Endothelial cell of umbilical vein (primary cell): ENCODE data around the gene NEDD4. TPM values are rescaled to one million over a fixed set of nuclear protein-coding genes. Genes with fewer than 3 reads are reported as not detected.

ENCODE experiments used
- BruUV-seq: library from RNA; stranded (reverse); fragments of 400-500 nt; replicated peaks from 2 replicates; lab custom pipeline; 2021; lab: Mats Ljungman, UMichigan
- CTCF ChIA-PET: fragments of 300-600, 350-600 bp; sonication (Branson Sonifier 250); formaldehyde crosslinking; loops from one replicate; lab custom pipeline; 2021; ENCODE audit warnings: antibody characterized with exemption, inconsistent platforms; lab: Charles Lee
- POLR2A ChIA-PET: fragments of 300-600, 350-600 bp; sonication (Branson Sonifier 250); formaldehyde crosslinking; loops from one replicate; lab custom pipeline; 2021; ENCODE audit warnings: antibody characterized with exemption, inconsistent platforms; lab: Charles Lee
- DNase-seq: peaks from one replicate; pipeline ENCODE4 v3.0.0-alpha.2; 2011; ENCODE audit warnings: low read depth, low spot score
- FAIRE-seq: peaks from 2 replicates; lab custom pipeline; 2011; peaks lifted over from hg19 to GRCh38; lab: Jason Lieb, UNC
- H2AFZ ChIP-seq: 2 replicates; pipeline ENCODE4 v1.6.0; 2012; ENCODE audit warnings: low read depth, low read length, control low read depth, inconsistent platforms
- H3K27ac ChIP-seq: 2 replicates; pipeline ENCODE4 v1.5.1; 2011; ENCODE audit warnings: low read depth, mild to moderate bottlenecking, control low read depth, low read length, moderate library complexity; ENCODE audit not compliant: insufficient read depth
- H3K27me3 ChIP-seq, 2 experiments: 2 replicates each; pipeline versions ENCODE4 v1.6.0 to v1.6.1; 2011; ENCODE audit warnings: low read length in 2 of 2, mixed read lengths in 1 of 2; ENCODE audit not compliant: control insufficient read depth in 2 of 2, insufficient read depth in 2 of 2
- H3K36me3 ChIP-seq, 2 experiments: 2 replicates in 1 of 2; 3 replicates in 1 of 2; pipeline ENCODE4 v1.5.1; 2011; ENCODE audit warnings: low read length in 2 of 2, mild to moderate bottlenecking in 1 of 2, moderate library complexity in 1 of 2; ENCODE audit not compliant: control insufficient read depth in 2 of 2, insufficient read depth in 2 of 2; ENCODE audit errors: extremely low read depth in 1 of 2
- H3K4me1 ChIP-seq: 3 replicates; pipeline ENCODE4 v1.5.1; 2011; ENCODE audit warnings: mild to moderate bottlenecking, low read length; ENCODE audit not compliant: control insufficient read depth, insufficient read depth; ENCODE audit errors: extremely low read depth
- H3K4me2 ChIP-seq: 2 replicates; pipeline ENCODE4 v1.6.1; 2011; ENCODE audit warnings: low read length, control low read depth, mixed read lengths; ENCODE audit not compliant: insufficient read depth
- H3K4me3 ChIP-seq, 3 experiments: fragments of 200-600 bp in 1 of 3; sonication (generic), shearing (Covaris generic) in 1 of 3; replicated peaks in 1 of 3; 2 replicates each; pipeline ENCODE4 v1.5.1; 2011 to 2016; ENCODE audit warnings: control low read depth in 3 of 3, low read length in 3 of 3, mild to moderate bottlenecking in 2 of 3, inconsistent platforms in 1 of 3, low read depth in 1 of 3, moderate library complexity in 1 of 3; ENCODE audit not compliant: insufficient read depth in 1 of 3
- H3K79me2 ChIP-seq: 2 replicates; pipeline ENCODE4 v1.6.0; 2012; ENCODE audit warnings: low read length, inconsistent platforms; ENCODE audit not compliant: control insufficient read depth, insufficient read depth
- H3K9ac ChIP-seq: replicated peaks from 2 replicates; pipeline ENCODE3; 2011; ENCODE audit warnings: low read length, control low read depth; ENCODE audit not compliant: insufficient read depth; ENCODE audit errors: extremely low read depth
- H3K9me1 ChIP-seq: replicated peaks from 3 replicates; pipeline ENCODE4 v1.6.0; 2011; ENCODE audit warnings: mild to moderate bottlenecking, low read length; ENCODE audit not compliant: control insufficient read depth, insufficient read depth; ENCODE audit errors: extremely low read depth
- H3K9me3 ChIP-seq: replicated peaks from 2 replicates; pipeline ENCODE4 v1.5.1; 2012; ENCODE audit warnings: low read length, inconsistent platforms; ENCODE audit not compliant: control insufficient read depth, insufficient read depth
- H4K20me1 ChIP-seq: replicated peaks from 2 replicates; pipeline ENCODE3; 2011; ENCODE audit warnings: mild to moderate bottlenecking, low read length; ENCODE audit not compliant: control insufficient read depth, insufficient read depth; ENCODE audit errors: extremely low read depth
- EZH2 ChIP-seq: IDR thresholded peaks from 2 replicates; pipeline ENCODE4 v1.6.1; 2012; ENCODE audit warnings: borderline replicate concordance, low read depth, mild to moderate bottlenecking, moderate library complexity, low read length, inconsistent platforms; ENCODE audit not compliant: severe bottlenecking
- FOS ChIP-seq: IDR thresholded peaks from 2 replicates; pipeline ENCODE4 v1.6.1; 2011; ENCODE audit warnings: mild to moderate bottlenecking, low read length, moderate library complexity, borderline replicate concordance; ENCODE audit not compliant: insufficient read depth
- GATA2 ChIP-seq: IDR thresholded peaks from 2 replicates; pipeline ENCODE4 v1.7.0; 2011; ENCODE audit warnings: low read depth, mild to moderate bottlenecking, moderate library complexity, mixed read lengths, low read length; ENCODE audit not compliant: insufficient read length, insufficient read depth
- JUN ChIP-seq: IDR thresholded peaks from 2 replicates; pipeline ENCODE4 v1.6.1; 2011; ENCODE audit warnings: borderline replicate concordance, low read depth; ENCODE audit not compliant: insufficient read length, insufficient read depth
- MYC ChIP-seq: IDR thresholded peaks from one replicate; pipeline ENCODE4 v1.6.1; 2011; ENCODE audit warnings: mild to moderate bottlenecking, low read depth, low read length
- POLR2A ChIP-seq: IDR thresholded peaks from 2 replicates; pipeline ENCODE4 v1.6.1; 2012; ENCODE audit warnings: low read depth, mild to moderate bottlenecking, control low read depth, low read length
- POLR2AphosphoS5 ChIP-seq: IDR thresholded peaks from 2 replicates; pipeline ENCODE4 v1.6.1; 2012; ENCODE audit warnings: low read depth, mild to moderate bottlenecking, control low read depth, low read length, moderate library complexity; ENCODE audit not compliant: insufficient read depth
- dilution Hi-C: fragments of 300-500 bp; cut with MboI; formaldehyde crosslinking; loops from one replicate; pipeline ENCODE4 v1.15.0; 2019; ENCODE audit warnings: low sequenced_read_pairs; ENCODE audit not compliant: extremely low pct_ligation_motif_present
- intact Hi-C: fragments of 100-400 bp; cut with micrococcal nuclease; formaldehyde crosslinking; loops from one replicate; pipeline ENCODE4 v1.10.0; 2022
- polyA plus RNA-seq, 4 experiments: library from polyadenylated mRNA; depleted of rRNA in 3 of 4; stranded (reverse) in 3 of 4; unstranded in 1 of 4; fragments of >200 nt; gene quantifications; 2 replicates each; pipeline versions ENCODE4 v1.2.1 to v1.2.3, GENCODE V29; 2011 to 2012; ENCODE audit warnings: missing spikeins in 1 of 4
- total RNA-seq: library from RNA; stranded (reverse); gene quantifications from 2 replicates; pipeline ENCODE4 v1.2.3, GENCODE V29; 2021
- TF ChIP-seq, protein P1 (sequence below), 2 donors: IDR thresholded peaks; 1 replicate in 1 of 2; 2 replicates in 1 of 2; pipeline ENCODE4 v1.5.1; 2011; ENCODE audit warnings: low read length in 2 of 2, mild to moderate bottlenecking in 2 of 2, moderate library complexity in 2 of 2, control low read depth in 1 of 2, inconsistent platforms in 1 of 2, low read depth in 1 of 2; ENCODE audit not compliant: insufficient read depth in 1 of 2; ENCODE audit errors: extremely low read depth in 1 of 2
- TF ChIP-seq, protein P2 (sequence below): IDR thresholded peaks from 2 replicates; pipeline ENCODE4 v1.6.1; 2011; ENCODE audit not compliant: insufficient read depth, insufficient read length

NEDD4 gene
- total and polyA plus RNA-seq, 2 donors (not counting 3 experiments of a cell fraction or from before 2014, with no cell fraction given): 9.2 to 39.0 TPM

DNA sequence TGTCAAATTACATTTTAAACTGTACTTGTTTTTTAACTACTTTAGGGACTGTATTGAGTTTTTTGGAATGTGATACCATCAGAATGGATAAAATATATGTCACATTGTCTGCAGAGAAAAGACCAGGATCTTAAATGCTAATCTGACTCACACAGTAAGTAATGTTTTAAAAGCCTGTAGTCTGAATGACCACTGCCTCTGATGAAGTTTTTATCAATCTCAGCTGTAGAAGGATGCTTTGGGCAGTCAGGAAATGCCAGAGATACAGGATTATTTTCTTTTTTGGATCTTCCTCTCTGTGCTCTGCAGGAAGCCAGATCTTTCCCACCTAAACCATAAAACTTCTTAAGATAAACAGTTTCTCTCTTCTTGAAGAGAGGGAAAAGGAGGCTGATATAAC lies 177.4 kb downstream of the NEDD4 start:
- FAIRE-seq (no peak), DNase-seq (no peak)
- Histone ChIP-seq H4K20me1 (no peaks in the 10 kb centered on the region), H2AFZ (no peak overlapping the region), H3K4me1 (no peaks in the 10 kb centered on the region), H3K4me3 (no peak overlapping the region), H3K79me2 (no peaks in the 10 kb centered on the region), H3K9ac (no peak overlapping the region), H3K9me1 (no peaks in the 10 kb centered on the region), H3K27me3 (peaks cover 0 to 2% of the 10 kb centered on the region in 2 experiments), H3K36me3 (no peaks in the 10 kb centered on the region), H3K27ac (no peak overlapping the region), H3K9me3 (no peaks in the 10 kb centered on the region), H3K4me2 (no peak overlapping the region)
- ChIA-PET POLR2A (no interaction called here), CTCF (interaction anchor here (0.6 to 1.8 kb wide), 5 partner anchors 10 to 649 kb away, joined by 3 to 4 read pairs (median 3); no protein-coding TSS in a partner anchor)
- no TSS peak for BruUV-seq
- dilution Hi-C loops (no loop called here), intact Hi-C loops (no loop called here)
- TF ChIP-seq POLR2AphosphoS5 (no peak), EZH2 (no peak), POLR2A (no peak), JUN (no peak), FOS (no peak), GATA2 (no peak), MYC (no peak)
- TF ChIP-seq, protein P1, sequence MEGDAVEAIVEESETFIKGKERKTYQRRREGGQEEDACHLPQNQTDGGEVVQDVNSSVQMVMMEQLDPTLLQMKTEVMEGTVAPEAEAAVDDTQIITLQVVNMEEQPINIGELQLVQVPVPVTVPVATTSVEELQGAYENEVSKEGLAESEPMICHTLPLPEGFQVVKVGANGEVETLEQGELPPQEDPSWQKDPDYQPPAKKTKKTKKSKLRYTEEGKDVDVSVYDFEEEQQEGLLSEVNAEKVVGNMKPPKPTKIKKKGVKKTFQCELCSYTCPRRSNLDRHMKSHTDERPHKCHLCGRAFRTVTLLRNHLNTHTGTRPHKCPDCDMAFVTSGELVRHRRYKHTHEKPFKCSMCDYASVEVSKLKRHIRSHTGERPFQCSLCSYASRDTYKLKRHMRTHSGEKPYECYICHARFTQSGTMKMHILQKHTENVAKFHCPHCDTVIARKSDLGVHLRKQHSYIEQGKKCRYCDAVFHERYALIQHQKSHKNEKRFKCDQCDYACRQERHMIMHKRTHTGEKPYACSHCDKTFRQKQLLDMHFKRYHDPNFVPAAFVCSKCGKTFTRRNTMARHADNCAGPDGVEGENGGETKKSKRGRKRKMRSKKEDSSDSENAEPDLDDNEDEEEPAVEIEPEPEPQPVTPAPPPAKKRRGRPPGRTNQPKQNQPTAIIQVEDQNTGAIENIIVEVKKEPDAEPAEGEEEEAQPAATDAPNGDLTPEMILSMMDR (IDR thresholded peaks at IDR 0.05; ENCODE audit: extremely low read depth in 1 of 2, insufficient read depth in 1 of 2, low read depth in 1 of 2, low read length in 2 of 2): no peak
- TF ChIP-seq, protein P2, sequence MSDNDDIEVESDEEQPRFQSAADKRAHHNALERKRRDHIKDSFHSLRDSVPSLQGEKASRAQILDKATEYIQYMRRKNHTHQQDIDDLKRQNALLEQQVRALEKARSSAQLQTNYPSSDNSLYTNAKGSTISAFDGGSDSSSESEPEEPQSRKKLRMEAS: no peak
